ENCODE measurements around the gene TMEM167A.
"Not testable (repeated sequence)": the region's sequence is repeated elsewhere in the genome, so short reads cannot be mapped to it uniquely, and the experiment has no call there.

The TMEM167A gene

GRCh38 chr5:83085106-83085505, 7.9 kb upstream of the TMEM167A start:
- DNase-seq (ENCODE audit: low read depth) = no peak

DNA sequence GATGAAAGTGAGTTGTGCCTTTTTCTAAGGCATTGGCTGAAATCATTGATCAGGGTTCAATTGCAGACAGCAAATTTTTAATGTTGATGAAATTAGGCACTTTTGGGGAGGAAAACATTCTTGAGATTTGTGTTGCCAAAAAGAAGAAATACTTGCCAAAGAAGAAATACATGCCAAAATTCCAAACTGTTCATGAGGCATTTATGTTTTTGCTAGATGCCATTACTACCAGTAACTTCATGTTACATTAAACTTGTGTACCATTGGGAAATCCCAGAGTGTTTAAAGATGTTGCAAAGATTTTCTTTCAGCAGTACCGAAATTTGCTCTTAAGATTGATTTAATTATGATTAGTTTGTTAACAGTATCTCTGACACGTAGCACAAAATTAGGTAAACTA, 7.1 kb upstream of the TMEM167A start:
- no peak for DNase-seq (ENCODE audit: low read depth)

GRCh38 chr5:83082750-83083149, 5.6 kb upstream of the TMEM167A start:
- DNase-seq (ENCODE audit: low read depth) = no peak

GRCh38 chr5:83077662-83078261, 568 bp upstream of the TMEM167A start:
- no peak for DNase-seq (ENCODE audit: low read depth)

GRCh38 chr5:83072966-83073365, 4.2 kb downstream of the TMEM167A start:
- DNase-seq (ENCODE audit: low read depth) = no peak

- no peak for DNase-seq (ENCODE audit: low read depth)
These were observed 5.7 kb downstream of the TMEM167A start for GRCh38 chr5:83071286-83072051.

DNA sequence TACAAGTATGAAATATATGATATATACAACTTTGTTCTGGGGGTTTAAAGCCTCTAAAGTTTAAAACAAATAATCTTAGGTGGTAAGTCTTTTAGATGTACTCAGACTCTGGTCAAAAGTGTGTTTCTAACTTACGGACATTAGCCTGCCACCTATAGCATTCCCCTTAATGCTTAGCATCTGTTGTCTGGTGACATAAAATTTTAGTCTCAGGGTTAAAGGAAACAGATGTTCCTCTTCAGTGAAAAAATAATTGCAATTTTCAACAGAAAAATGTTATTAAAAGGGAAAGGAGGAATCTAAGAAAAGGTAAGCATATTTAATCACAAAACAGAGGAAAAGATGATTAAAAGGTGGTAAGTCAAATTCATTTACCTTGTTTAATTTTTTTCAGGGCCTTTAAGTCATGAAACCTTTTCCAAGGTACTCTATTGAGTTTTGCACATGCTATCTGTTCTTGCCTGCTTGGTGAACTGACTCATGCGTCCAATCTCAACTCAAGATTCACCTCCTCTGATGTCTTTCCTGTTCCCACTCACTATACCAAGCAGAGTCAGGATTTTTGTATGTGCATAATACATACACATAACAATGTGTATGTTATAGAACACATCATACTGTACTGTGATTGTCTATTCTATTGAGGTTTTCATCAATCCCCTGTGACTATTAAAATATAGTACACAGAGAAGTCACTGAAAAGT, 7.9 kb downstream of the TMEM167A start:
- no peak for DNase-seq (ENCODE audit: low read depth)

GRCh38 chr5:83067377-83067776, 9.8 kb downstream of the TMEM167A start:
- not testable (repeated sequence) for DNase-seq (ENCODE audit: low read depth)

DNA sequence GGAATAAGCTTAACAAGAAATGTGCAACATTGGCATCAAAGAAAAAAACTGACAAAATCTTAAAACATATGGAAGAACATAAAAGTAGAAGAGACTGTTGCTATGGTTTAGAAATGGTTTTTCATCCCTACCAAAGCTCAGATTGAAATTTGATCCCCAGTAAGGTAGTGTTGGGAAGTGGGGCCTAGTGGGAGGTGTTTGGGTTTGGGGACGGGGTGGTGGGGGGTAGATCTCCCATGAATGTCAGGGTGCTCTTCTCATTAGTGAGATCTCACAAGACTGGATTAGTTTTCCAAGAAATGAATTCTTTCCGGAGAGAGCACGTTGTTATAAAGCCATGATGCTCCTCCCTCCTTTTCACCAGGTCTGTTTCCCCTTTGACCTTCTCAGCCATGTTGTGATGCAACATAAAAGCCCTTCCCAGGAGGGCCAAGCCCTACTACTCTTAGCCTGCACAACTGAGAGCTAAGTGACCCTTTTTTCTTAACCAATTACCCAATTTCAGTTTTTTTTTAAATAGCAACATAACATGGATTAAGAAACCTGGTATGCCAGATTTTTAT, 10.6 kb downstream of the TMEM167A start:
- no peak for DNase-seq (ENCODE audit: low read depth)

DNA sequence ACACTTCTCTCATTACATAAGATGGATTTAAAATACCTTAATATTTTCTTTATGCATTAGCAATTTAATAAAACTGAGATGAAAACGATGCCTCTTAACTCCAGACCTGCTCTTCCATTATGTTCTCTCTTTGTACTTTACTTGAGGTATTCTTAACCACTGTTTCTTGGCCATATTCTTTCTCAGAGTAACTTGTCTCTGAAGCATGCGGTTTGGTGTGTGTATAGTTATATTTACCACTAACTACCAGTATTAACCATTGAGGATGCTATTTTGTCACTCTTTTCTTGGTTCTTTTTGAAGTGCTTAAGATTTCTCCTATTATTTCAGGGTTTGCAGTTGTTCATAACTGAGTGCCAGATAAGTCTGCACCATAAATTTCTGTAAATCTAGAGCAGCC, 17.9 kb downstream of the TMEM167A start:
- DNase-seq (ENCODE audit: low read depth) = no peak

DNA sequence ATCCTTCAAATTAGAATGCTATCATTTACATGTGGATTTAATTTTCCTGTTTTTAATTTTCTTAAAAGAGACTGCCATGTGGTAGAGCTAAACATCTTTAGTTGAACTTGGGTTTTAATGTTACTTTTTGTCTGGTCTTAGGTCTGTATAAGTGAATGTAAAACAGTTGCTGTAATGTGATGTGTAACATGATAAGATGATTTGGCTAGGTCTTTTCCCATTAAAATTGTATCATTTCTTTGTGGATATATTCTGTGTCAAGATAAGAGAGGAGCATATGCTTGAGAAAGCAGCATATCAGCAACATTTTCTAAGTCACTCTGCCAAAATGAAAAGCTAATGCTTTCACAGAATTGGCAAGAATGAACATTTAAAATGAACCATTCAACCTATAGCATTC, 18.5 kb downstream of the TMEM167A start:
- no peak for DNase-seq (ENCODE audit: low read depth)

DNA sequence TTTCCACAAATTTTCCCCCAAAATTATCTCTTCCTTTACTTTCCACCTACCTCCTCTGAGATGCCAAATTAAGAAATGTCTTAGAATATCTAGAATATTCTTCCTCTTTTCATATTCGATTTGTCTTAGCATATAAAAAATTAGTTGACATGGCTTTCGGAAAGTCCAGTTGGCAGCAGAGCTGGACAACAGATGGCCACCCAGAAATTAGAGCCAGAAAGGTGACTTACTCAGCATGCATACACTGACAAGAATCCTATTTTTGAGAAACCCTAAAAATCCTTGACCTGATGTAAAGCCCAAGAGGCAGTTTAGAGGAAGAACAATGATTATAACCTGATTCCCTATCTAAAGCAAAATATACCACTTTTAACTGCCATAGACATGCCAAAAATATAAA, 22.0 kb downstream of the TMEM167A start:
- no peak for DNase-seq (ENCODE audit: low read depth)

- no peak for DNase-seq (ENCODE audit: low read depth)
These were observed 26.4 kb downstream of the TMEM167A start for GRCh38 chr5:83050723-83051340.

GRCh38 chr5:83049370-83049885, 27.8 kb downstream of the TMEM167A start:
- DNase-seq (ENCODE audit: low read depth) = no peak

DNA sequence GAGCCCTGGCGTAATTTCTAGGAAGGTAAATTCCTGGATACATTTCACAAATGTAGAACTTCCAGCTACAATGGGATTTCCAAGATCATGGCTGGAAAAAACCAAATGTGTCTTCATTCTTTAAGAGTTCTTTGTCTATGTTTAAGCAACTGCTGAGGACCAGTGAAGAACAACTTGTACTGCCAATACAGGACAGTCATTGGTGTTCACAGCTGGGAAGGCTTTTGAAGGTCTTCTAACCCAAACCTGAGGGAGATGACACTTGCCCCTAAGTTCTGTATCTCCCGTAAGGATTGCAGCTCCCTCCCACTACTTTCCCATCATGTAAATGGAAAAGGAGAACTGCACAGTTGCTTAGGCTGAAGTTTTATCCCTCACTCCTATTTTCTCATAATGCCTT, 28.4 kb downstream of the TMEM167A start:
- DNase-seq (ENCODE audit: low read depth) = no peak

- no peak for DNase-seq (ENCODE audit: low read depth)
These were observed 28.9 kb downstream of the TMEM167A start for GRCh38 chr5:83048277-83048676.

DNA sequence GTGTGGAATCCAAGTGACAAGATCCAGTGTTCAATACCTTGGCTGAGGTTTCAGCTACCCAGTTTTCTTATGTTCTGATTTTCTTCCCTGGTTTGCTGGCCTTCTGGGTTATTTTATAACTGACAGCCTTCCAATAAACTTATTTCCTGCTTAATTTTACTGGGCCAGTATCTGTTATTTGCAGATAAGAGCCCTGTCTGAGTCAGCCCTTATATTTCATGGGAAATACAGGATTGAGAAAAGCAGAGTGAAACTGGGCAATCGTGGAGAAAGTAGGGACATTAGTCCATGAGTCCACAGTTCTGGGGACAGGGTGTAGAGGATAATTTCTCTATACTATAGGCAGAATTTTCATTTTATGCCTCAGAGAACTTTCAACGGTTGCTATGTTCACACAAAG, 32.3 kb downstream of the TMEM167A start:
- DNase-seq (ENCODE audit: low read depth) = no peak

GRCh38 chr5:83042507-83042906, 34.7 kb downstream of the TMEM167A start:
- no peak for DNase-seq (ENCODE audit: low read depth)

DNA sequence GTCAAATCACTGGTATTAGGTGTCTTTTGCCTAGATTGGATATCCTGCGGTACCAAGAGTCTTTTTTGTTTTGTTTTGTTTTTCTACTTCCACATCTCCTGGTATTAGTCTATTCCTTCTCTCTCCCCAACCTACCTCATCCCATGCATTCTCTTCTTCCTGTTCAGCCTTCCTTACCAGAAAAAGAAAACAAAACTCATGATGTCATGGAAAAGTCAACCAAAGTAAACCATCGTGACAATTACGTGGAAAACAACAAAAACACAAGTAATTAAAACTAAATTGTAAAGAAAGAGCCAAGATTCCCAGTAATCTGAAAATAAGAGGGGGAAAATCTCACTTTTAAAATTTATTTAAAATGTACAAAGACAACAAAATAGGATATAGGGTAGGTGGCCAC, 38.3 kb downstream of the TMEM167A start:
- DNase-seq (ENCODE audit: low read depth) = no peak

- no peak for DNase-seq (ENCODE audit: low read depth)
These were observed 40.1 kb downstream of the TMEM167A start for GRCh38 chr5:83036991-83037575.

GRCh38 chr5:83035373-83036100, 41.7 kb downstream of the TMEM167A start:
- no peak for DNase-seq (ENCODE audit: low read depth)

Data from T-helper 22 cell (primary cell).